Endothelial cell of umbilical vein (primary cell): Measurements from ENCODE around the gene PPP6R1. TPM values are rescaled to one million over a fixed set of nuclear protein-coding genes. Genes with fewer than 3 reads are reported as not detected.

ENCODE experiments used
- BruUV-seq: library from RNA; stranded (reverse); fragments of 400-500 nt; replicated peaks from 2 replicates; lab custom pipeline; 2021; lab: Mats Ljungman, UMichigan
- CTCF ChIA-PET: fragments of 300-600, 350-600 bp; sonication (Branson Sonifier 250); formaldehyde crosslinking; loops from one replicate; lab custom pipeline; 2021; ENCODE audit warnings: antibody characterized with exemption, inconsistent platforms; lab: Charles Lee
- POLR2A ChIA-PET: fragments of 300-600, 350-600 bp; sonication (Branson Sonifier 250); formaldehyde crosslinking; loops from one replicate; lab custom pipeline; 2021; ENCODE audit warnings: antibody characterized with exemption, inconsistent platforms; lab: Charles Lee
- DNase-seq: peaks from one replicate; pipeline ENCODE4 v3.0.0-alpha.2; 2011; ENCODE audit warnings: low read depth, low spot score
- FAIRE-seq: peaks from 2 replicates; lab custom pipeline; 2011; peaks lifted over from hg19 to GRCh38; lab: Jason Lieb, UNC
- H2AFZ ChIP-seq: 2 replicates; pipeline ENCODE4 v1.6.0; 2012; ENCODE audit warnings: low read depth, low read length, control low read depth, inconsistent platforms
- H3K27ac ChIP-seq: 2 replicates; pipeline ENCODE4 v1.5.1; 2011; ENCODE audit warnings: low read depth, mild to moderate bottlenecking, control low read depth, low read length, moderate library complexity; ENCODE audit not compliant: insufficient read depth
- H3K27me3 ChIP-seq, 2 experiments: 2 replicates each; pipeline versions ENCODE4 v1.6.0 to v1.6.1; 2011; ENCODE audit warnings: low read length in 2 of 2, mixed read lengths in 1 of 2; ENCODE audit not compliant: control insufficient read depth in 2 of 2, insufficient read depth in 2 of 2
- H3K36me3 ChIP-seq, 2 experiments: 2 replicates in 1 of 2; 3 replicates in 1 of 2; pipeline ENCODE4 v1.5.1; 2011; ENCODE audit warnings: low read length in 2 of 2, mild to moderate bottlenecking in 1 of 2, moderate library complexity in 1 of 2; ENCODE audit not compliant: control insufficient read depth in 2 of 2, insufficient read depth in 2 of 2; ENCODE audit errors: extremely low read depth in 1 of 2
- H3K4me1 ChIP-seq: 3 replicates; pipeline ENCODE4 v1.5.1; 2011; ENCODE audit warnings: mild to moderate bottlenecking, low read length; ENCODE audit not compliant: control insufficient read depth, insufficient read depth; ENCODE audit errors: extremely low read depth
- H3K4me2 ChIP-seq: 2 replicates; pipeline ENCODE4 v1.6.1; 2011; ENCODE audit warnings: low read length, control low read depth, mixed read lengths; ENCODE audit not compliant: insufficient read depth
- H3K4me3 ChIP-seq, 3 experiments: fragments of 200-600 bp in 1 of 3; sonication (generic), shearing (Covaris generic) in 1 of 3; replicated peaks in 1 of 3; 2 replicates each; pipeline ENCODE4 v1.5.1; 2011 to 2016; ENCODE audit warnings: control low read depth in 3 of 3, low read length in 3 of 3, mild to moderate bottlenecking in 2 of 3, inconsistent platforms in 1 of 3, low read depth in 1 of 3, moderate library complexity in 1 of 3; ENCODE audit not compliant: insufficient read depth in 1 of 3
- H3K79me2 ChIP-seq: 2 replicates; pipeline ENCODE4 v1.6.0; 2012; ENCODE audit warnings: low read length, inconsistent platforms; ENCODE audit not compliant: control insufficient read depth, insufficient read depth
- H3K9ac ChIP-seq: replicated peaks from 2 replicates; pipeline ENCODE3; 2011; ENCODE audit warnings: low read length, control low read depth; ENCODE audit not compliant: insufficient read depth; ENCODE audit errors: extremely low read depth
- H3K9me1 ChIP-seq: replicated peaks from 3 replicates; pipeline ENCODE4 v1.6.0; 2011; ENCODE audit warnings: mild to moderate bottlenecking, low read length; ENCODE audit not compliant: control insufficient read depth, insufficient read depth; ENCODE audit errors: extremely low read depth
- H3K9me3 ChIP-seq: replicated peaks from 2 replicates; pipeline ENCODE4 v1.5.1; 2012; ENCODE audit warnings: low read length, inconsistent platforms; ENCODE audit not compliant: control insufficient read depth, insufficient read depth
- H4K20me1 ChIP-seq: replicated peaks from 2 replicates; pipeline ENCODE3; 2011; ENCODE audit warnings: mild to moderate bottlenecking, low read length; ENCODE audit not compliant: control insufficient read depth, insufficient read depth; ENCODE audit errors: extremely low read depth
- CTCF ChIP-seq, 2 donors: IDR thresholded peaks; 1 replicate in 1 of 2; 2 replicates in 1 of 2; pipeline ENCODE4 v1.5.1; 2011; ENCODE audit warnings: low read length in 2 of 2, mild to moderate bottlenecking in 2 of 2, moderate library complexity in 2 of 2, control low read depth in 1 of 2, inconsistent platforms in 1 of 2, low read depth in 1 of 2; ENCODE audit not compliant: insufficient read depth in 1 of 2; ENCODE audit errors: extremely low read depth in 1 of 2
- EZH2 ChIP-seq: IDR thresholded peaks from 2 replicates; pipeline ENCODE4 v1.6.1; 2012; ENCODE audit warnings: borderline replicate concordance, low read depth, mild to moderate bottlenecking, moderate library complexity, low read length, inconsistent platforms; ENCODE audit not compliant: severe bottlenecking
- FOS ChIP-seq: IDR thresholded peaks from 2 replicates; pipeline ENCODE4 v1.6.1; 2011; ENCODE audit warnings: mild to moderate bottlenecking, low read length, moderate library complexity, borderline replicate concordance; ENCODE audit not compliant: insufficient read depth
- GATA2 ChIP-seq: IDR thresholded peaks from 2 replicates; pipeline ENCODE4 v1.7.0; 2011; ENCODE audit warnings: low read depth, mild to moderate bottlenecking, moderate library complexity, mixed read lengths, low read length; ENCODE audit not compliant: insufficient read length, insufficient read depth
- JUN ChIP-seq: IDR thresholded peaks from 2 replicates; pipeline ENCODE4 v1.6.1; 2011; ENCODE audit warnings: borderline replicate concordance, low read depth; ENCODE audit not compliant: insufficient read length, insufficient read depth
- MAX ChIP-seq: IDR thresholded peaks from 2 replicates; pipeline ENCODE4 v1.6.1; 2011; ENCODE audit not compliant: insufficient read depth, insufficient read length
- MYC ChIP-seq: IDR thresholded peaks from one replicate; pipeline ENCODE4 v1.6.1; 2011; ENCODE audit warnings: mild to moderate bottlenecking, low read depth, low read length
- POLR2A ChIP-seq: IDR thresholded peaks from 2 replicates; pipeline ENCODE4 v1.6.1; 2012; ENCODE audit warnings: low read depth, mild to moderate bottlenecking, control low read depth, low read length
- POLR2AphosphoS5 ChIP-seq: IDR thresholded peaks from 2 replicates; pipeline ENCODE4 v1.6.1; 2012; ENCODE audit warnings: low read depth, mild to moderate bottlenecking, control low read depth, low read length, moderate library complexity; ENCODE audit not compliant: insufficient read depth
- dilution Hi-C: fragments of 300-500 bp; cut with MboI; formaldehyde crosslinking; loops from one replicate; pipeline ENCODE4 v1.15.0; 2019; ENCODE audit warnings: low sequenced_read_pairs; ENCODE audit not compliant: extremely low pct_ligation_motif_present
- intact Hi-C: fragments of 100-400 bp; cut with micrococcal nuclease; formaldehyde crosslinking; loops from one replicate; pipeline ENCODE4 v1.10.0; 2022
- polyA plus RNA-seq, 4 experiments: library from polyadenylated mRNA; depleted of rRNA in 3 of 4; stranded (reverse) in 3 of 4; unstranded in 1 of 4; fragments of >200 nt; gene quantifications; 2 replicates each; pipeline versions ENCODE4 v1.2.1 to v1.2.3, GENCODE V29; 2011 to 2012; ENCODE audit warnings: missing spikeins in 1 of 4
- total RNA-seq: library from RNA; stranded (reverse); gene quantifications from 2 replicates; pipeline ENCODE4 v1.2.3, GENCODE V29; 2021

Gene PPP6R1
- total and polyA plus RNA-seq, 2 donors (not counting 3 experiments of a cell fraction or from before 2014, with no cell fraction given): 35.7 to 71.8 TPM

- DNase-seq: peak; percentile 20
- peaks cover 93% of the 10 kb centered on the region for H3K79me2 ChIP-seq
- no peak overlapping the region for H3K4me3 ChIP-seq
- H4K20me1 ChIP-seq: no peaks in the 10 kb centered on the region
- ChIA-PET CTCF (no interaction called here), POLR2A (no interaction called here)
- no TSS peak for BruUV-seq
- no peaks in the 10 kb centered on the region for H3K27me3 ChIP-seq
- FAIRE-seq: peak; percentile 87
- no peak overlapping the region for H3K9ac ChIP-seq
- H3K4me1 ChIP-seq: peaks cover 47% of the 10 kb centered on the region
- peaks cover 0 to 7% of the 10 kb centered on the region in 2 experiments for H3K36me3 ChIP-seq
- H3K4me2 ChIP-seq: peak overlapping the region; percentile 27
- intact Hi-C loops (loop anchor here (10.0 kb wide), 1 partner anchor 353 kb away; the partner anchor contains the start of genes ZNF524 and ZNF865), dilution Hi-C loops (no loop called here)
- no peak overlapping the region for H2AFZ ChIP-seq
- no peaks in the 10 kb centered on the region for H3K9me3 ChIP-seq
- peak overlapping the region; percentile 2 for H3K27ac ChIP-seq
- TF ChIP-seq FOS (peak; percentile 62), CTCF (IDR thresholded peaks at IDR 0.05; ENCODE audit: extremely low read depth in 1 of 2, insufficient read depth in 1 of 2, low read depth in 1 of 2, low read length in 2 of 2) (no peak), MYC (no peak), GATA2 (peak; percentile 41), JUN (no peak), POLR2A (no peak), MAX (no peak), POLR2AphosphoS5 (no peak), EZH2 (no peak)
- no peaks in the 10 kb centered on the region for H3K9me1 ChIP-seq
These were observed 7.3 kb downstream of the PPP6R1 start for GRCh38 chr19:55251341-55252081.
